ENCODE data around the gene DENND1A.
"Not testable (repeated sequence)": the region's sequence is repeated elsewhere in the genome, so short reads cannot be mapped to it uniquely, and the experiment has no call there.

The DENND1A gene

DNA sequence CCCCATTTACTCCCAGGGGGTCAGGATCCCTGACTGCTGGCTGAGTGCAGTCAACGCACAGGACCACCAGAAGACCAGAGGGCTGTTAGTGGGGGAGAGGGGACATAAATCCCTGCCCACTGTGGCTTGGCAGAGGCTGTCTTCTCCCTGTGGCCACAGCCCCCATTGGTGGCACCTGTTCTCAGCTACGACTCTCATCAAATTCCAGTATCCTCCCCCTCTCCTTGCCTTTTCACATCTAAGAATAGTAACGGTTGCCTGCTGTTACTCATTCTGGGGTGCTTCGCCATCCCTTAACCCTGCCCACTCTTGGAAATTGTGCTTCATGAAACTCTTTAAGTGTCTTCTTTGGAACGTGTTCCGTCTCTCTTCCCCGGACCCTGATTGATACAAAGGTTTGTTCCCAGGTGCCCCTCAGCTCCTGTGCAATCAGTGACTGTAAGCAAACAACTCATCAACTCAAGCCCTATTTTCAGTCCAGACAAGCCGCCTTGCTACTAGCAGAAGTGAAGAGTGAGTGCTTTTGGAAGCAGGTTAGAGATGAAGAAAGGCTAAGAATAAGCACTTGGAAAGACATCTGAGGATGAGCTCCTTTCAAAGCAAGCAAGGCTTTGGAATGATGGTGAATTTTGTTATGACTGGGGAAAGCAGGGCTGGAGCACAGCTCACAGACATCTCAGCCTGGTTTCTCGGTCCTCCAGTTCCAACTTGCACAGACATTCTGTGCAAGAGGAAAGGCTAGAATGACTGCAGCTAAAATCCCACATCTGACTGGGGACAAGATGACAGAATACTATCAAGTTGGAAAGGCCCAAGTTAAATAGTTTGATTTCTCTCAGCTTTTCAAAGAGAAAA lies 22.9 kb upstream of the DENND1A start:
- DNase-seq = peak in 2 of 56 donors; percentile 6 to 13

DNA sequence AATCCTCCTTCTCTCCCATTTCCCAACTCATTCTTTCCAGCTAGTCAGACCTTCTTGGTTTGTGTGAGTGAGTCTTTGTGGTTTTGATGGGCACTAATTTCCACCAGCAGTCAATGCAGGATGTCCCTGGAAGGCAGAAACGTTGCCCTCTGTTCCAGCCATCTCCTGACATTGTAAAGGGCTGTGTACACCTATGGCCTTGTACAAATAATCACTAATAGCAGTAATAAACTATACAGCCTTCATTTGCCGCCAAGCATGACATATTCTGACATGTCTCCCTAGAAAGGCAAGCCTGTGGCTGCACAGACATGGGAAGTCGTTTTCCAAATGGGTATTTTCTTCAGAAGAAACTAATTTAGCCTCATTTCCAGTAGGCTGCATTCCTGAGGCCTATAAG lies 18.4 kb upstream of the DENND1A start:
- DNase-seq = no peak

DNA sequence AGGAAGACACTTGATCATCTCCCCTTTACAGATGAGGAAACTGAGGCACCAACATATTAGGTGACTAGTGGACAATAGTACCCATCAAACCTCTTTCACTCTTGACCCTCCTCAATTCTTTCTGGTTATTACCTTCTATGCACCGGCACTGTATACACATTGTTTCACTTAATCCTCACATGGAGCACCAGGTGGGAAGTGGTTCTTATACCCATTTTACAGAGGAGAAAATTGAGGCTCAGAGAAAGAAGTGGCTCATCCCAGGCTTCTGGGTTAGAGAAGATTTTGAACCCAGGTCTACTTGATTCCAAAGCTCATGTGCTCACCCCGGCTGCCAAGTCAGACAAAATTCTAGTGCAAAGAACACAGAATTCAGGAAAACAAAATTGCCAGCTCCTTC lies 17.4 kb upstream of the DENND1A start:
- no peak for DNase-seq

- no peak for DNase-seq
Observed at GRCh38 chr9:123946101-123946821, 16.3 kb upstream of the DENND1A start.

- no peak for DNase-seq
Observed at GRCh38 chr9:123945532-123945931, 15.6 kb upstream of the DENND1A start.

DNA sequence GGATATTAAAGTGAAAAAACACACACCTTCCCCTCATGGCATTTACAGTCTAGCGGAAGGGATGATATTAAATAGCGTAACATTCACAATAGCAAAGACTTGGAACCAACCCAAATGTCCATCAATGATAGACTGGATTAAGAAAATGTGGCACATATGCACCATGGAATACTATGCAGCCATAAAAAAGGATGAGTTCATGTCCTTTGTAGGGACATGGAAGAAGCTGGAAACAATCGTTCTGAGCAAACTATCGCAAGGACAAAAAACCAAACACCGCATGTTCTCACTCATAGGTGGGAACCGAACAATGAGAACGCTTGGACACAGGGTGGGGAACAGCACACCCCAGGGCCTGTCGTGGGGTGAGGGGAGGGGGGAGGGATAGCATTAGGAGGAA lies 14.5 kb upstream of the DENND1A start:
- DNase-seq = not testable (repeated sequence)

DNA sequence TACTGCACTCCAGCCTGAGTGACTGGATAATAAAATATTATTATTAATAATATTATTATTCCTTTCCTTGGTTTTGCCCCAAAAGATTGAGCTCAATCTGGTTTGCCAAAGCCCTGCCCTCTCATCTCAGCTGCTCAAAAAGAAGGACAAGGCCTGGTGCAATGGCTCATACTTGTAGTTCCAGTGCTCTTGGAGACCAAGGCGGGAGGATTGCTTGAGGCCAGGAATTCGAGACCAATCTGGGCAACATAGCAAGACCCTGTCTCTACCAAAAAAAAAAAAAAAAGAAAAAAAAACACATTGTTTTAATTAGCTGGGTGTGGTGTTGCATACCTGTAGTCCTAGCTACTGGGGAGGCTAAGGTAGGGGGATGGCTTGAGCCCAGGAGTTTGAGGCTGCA lies 13.7 kb upstream of the DENND1A start:
- DNase-seq = no peak

GRCh38 chr9:123942542-123942941 lies 12.6 kb upstream of the DENND1A start:
- DNase-seq = no peak

DNA sequence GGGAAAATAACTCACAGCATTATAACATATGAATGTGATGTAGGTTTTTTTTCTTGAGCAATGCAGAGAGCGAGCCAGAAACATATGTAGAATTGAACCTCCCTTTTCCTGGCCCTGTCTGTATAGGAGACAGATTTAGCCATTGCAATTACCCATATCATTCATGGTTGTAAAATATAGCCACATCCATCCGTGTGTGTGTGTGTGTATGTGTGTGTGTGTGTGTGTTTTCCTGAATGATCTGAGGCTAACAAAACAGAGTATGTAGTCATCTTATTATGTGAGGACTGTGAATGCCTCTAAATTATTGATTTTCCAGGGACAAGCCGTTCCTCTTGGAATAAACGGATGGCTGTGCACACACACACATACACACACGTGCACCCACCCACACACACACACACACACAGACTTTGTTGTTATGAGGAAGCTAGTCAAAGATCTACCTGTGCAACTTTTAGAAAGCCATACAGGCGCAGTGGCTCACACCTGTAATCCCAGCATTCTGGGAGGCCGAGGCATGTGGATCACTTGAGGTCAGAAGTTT lies 11.7 kb upstream of the DENND1A start:
- peak in 1 of 56 donors; percentile 4 for DNase-seq

DNA sequence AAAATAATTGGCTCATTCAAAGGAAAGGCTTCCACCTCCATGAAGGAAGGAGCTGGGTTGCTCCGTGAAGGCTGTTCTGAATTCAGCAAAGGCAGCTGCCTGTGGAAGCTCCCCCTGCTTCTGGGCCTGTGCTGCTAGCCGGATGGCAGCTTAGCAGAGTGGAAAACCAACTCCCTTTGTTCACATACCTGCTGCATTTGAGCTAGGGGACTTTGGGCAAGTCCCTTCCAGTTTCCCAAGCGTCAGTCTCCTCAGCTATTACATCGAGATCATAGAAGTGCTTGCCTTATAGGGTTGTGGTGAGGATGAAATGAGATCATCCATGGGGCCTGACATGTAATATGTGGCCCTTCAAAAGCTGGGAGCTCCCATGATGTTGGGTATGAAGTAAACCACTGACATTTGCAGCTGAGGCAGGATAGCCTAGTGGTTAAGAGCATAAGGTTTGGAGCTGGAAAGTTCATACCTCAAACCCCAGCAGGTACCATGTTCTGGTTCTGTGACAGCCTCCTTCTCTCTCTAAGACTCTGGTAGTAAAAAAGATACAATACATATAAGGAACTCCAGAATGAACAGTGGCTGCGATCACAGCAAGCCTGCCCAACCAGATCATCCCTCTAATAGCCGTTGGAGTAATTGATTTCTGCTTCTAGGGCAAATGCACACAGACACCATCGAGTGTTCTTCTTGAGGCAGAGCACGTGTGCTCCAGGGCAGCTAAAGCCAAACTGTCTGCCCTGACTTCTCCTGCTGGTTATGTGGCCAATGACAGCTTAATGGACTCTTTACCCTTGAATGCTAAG lies 11.0 kb upstream of the DENND1A start:
- no peak for DNase-seq

DNA sequence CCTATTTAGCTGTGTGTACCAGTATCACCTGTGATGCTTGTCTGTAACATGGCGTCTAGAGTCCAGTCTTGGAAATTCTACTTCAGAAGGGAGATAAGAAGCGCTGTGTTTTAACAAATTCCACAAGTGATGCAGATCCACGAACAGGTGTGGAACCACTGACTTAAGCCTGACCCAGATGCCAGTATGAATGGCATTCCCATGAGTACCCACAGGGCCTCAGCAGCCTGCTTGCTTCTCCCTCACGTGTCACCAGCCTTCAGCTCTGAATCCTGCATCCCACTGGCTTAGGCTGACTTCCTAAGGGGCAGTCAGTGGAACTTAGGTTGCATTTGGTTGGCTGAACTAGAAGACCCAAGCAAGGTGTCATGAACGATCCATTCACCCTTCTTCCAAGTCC lies 8.5 kb upstream of the DENND1A start:
- no peak for DNase-seq

- DNase-seq = not testable (repeated sequence)
Observed at GRCh38 chr9:123936575-123936974, 6.6 kb upstream of the DENND1A start.

DNA sequence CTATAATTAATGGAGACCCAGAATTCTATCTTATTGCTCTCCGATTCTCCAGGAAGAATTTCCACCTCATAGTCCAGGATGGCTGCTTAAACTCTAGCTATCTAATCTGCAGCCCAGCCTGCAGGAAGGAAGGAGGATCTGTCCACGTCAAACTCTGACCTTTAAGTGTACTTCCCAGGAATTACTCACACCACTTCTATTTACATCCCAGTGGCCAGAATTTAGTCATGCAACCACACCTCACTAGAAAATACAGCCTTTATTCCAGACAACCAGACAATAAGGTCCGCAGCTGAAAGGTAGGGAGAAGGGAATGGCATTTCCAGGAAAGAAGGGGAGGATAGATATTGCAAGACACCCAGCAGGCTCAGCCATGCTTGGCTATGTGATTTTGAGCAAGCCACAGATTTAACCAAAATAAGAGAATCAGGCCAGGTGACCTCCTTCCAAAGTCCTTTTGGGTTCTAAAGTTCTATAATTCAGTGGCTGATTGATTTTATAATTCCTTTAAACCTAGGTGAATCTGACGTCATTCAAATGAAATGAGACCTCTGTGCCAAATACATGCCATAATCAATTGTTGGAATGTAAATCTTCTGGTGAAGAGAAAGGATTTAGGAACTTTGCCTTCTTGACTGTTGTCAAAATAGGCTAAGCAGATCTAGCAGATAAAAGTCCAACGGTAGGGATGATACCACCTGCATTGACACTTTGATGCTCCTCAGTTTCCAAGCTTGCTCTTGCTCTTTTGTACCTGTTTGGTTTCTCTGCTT lies 3.7 kb upstream of the DENND1A start:
- no peak for DNase-seq

DNA sequence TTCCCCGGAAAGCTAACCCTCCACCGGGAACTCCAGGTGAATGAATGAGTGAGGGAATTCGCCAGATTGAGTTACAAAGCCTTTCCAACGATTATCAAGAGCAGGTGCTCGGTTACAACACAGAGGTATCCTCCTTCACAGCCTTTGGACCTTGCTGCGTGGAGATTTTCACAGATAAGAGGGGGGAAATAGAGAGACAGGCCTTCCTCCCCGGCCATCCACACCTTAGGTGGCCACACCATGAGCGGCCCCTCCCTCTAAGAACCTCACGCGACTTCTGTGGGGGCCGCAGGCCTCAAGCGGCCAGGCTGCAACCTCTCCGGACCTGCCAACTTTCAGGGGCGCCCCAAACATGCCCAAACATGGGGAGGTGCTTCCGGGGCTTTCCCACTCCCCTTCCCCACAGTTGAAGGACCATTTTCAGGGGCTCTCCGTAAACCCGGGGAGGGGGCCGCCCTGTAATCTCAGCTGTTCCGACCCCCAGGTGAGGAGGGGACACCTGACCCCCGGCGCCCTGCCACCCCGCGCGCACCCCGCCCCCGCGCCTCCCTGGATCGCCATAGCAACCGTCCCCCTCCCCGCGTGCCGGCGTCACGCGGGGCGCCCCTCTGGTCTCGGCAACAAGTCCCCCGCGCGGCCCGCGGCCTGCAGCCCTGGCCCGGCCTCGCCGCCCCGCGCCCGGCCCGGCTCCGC lies 603 bp downstream of the DENND1A start:
- peak in 15 of 56 donors; percentile 31 to 70 (median 41) for DNase-seq

- DNase-seq = no peak
Observed at GRCh38 chr9:123928533-123929176, 1.3 kb downstream of the DENND1A start.

- no peak for DNase-seq
Observed at GRCh38 chr9:123927625-123928532, 2.0 kb downstream of the DENND1A start.

DNA sequence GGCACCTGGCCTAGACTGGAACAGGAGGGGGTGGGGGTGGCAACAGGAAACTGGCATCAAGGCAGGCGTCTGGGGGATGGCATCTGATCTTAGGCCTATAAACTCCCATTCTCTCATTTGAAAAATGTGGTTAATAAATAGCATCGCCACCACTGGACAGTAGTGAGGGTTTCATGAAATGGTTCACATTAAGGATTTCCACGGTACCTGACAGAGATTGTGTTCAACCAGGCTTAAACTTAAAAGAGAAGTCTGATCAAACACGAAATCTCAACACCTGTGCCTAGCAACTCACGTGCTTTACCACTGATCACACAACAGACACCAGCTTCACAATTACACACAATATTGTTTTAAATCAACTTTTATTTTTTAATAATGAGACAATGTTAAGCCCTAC lies 3.0 kb downstream of the DENND1A start:
- DNase-seq = no peak

- no peak for DNase-seq
Observed at GRCh38 chr9:123925819-123926218, 4.1 kb downstream of the DENND1A start.

- DNase-seq = no peak
Observed at GRCh38 chr9:123925161-123925560, 4.8 kb downstream of the DENND1A start.

Measured in amygdala (tissue), 56 donors.